T-helper 2 cell treated with Interferon-gamma antibody and Interleukin-4, amounts not matched to agents 5 μg/mL and 100 μg/mL, for 36 hours (primary cell): ENCODE measurements around the gene FAM221A.
"Not testable (repeated sequence)": the region's sequence is repeated elsewhere in the genome, so short reads cannot be mapped to it uniquely, and the experiment has no call there.

Experiments
- DNase-seq: peaks from one replicate; pipeline ENCODE4 v3.0.0; 2021; ENCODE audit warnings: low spot score
- H3K27ac Mint-ChIP-seq: one replicate; pipeline ENCODE4 v1.8.0; 2021; ENCODE audit warnings: mild to moderate bottlenecking, mixed read lengths
- H3K27me3 Mint-ChIP-seq: one replicate; pipeline ENCODE4 v1.8.0; 2021; ENCODE audit warnings: low read depth, mixed read lengths
- H3K36me3 Mint-ChIP-seq: one replicate; pipeline ENCODE4 v1.8.0; 2021; ENCODE audit warnings: low read depth, mixed read lengths
- H3K4me1 Mint-ChIP-seq: one replicate; pipeline ENCODE4 v1.8.0; 2021; ENCODE audit warnings: low read depth, mixed read lengths
- H3K4me3 Mint-ChIP-seq: one replicate; pipeline ENCODE4 v1.8.0; 2022; ENCODE audit warnings: mild to moderate bottlenecking, moderate library complexity, mixed read lengths
- H3K9me3 Mint-ChIP-seq: one replicate; pipeline ENCODE4 v1.8.0; 2021; ENCODE audit warnings: mixed read lengths

The FAM221A gene

DNA sequence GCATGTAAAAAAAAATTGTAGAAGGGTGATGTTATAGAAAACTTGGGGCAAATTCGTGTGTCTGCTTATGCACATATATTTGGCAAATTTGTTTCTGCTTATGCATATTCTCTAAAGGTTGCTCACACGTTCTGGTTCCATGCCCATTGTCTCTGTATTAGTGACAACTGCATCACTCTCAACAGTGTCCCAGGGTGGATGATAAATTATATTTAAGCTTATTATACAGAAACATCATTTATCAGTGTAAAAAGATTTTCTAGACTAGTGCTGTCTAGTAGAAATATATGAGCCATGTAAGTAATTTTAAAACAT lies 34.1 kb downstream of the FAM221A start:
- H3K27ac Mint-ChIP-seq = no peak overlapping the region
- H3K27me3 Mint-ChIP-seq = peaks cover 4% of the 10 kb centered on the region
- no peaks in the 10 kb centered on the region for H3K36me3 Mint-ChIP-seq
- DNase-seq = no peak
- no peak overlapping the region for H3K4me3 Mint-ChIP-seq
- H3K4me1 Mint-ChIP-seq = no peaks in the 10 kb centered on the region
- H3K9me3 Mint-ChIP-seq = no peaks in the 10 kb centered on the region

DNA sequence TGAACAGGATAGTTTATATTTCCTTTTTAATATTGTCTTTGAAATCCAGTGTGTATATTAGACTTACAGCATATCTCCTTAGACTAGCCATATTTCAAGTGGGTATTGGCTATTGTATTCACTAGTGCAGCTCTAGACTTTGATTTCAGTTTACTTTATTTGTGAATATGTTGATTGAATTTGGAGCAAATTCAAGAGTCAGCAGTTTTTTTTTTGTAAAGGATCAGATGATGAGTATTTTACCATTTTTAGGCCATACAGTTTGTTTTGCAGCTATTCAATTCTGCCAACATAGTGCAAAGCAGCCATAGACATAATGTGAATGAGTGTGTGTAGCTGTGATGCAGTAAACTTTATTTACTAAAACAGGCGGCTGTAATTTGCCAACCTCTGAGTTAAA lies 34.6 kb downstream of the FAM221A start:
- H3K4me3 Mint-ChIP-seq = no peak overlapping the region
- DNase-seq = no peak
- no peaks in the 10 kb centered on the region for H3K9me3 Mint-ChIP-seq
- H3K27ac Mint-ChIP-seq = no peak overlapping the region
- peaks cover 4% of the 10 kb centered on the region for H3K27me3 Mint-ChIP-seq
- no peaks in the 10 kb centered on the region for H3K36me3 Mint-ChIP-seq
- no peaks in the 10 kb centered on the region for H3K4me1 Mint-ChIP-seq

GRCh38 chr7:23715099-23715498 lies 35.1 kb downstream of the FAM221A start:
- Mint-ChIP-seq H3K36me3 (no peaks in the 10 kb centered on the region), H3K4me3 (no peak overlapping the region), H3K27me3 (peaks cover 4% of the 10 kb centered on the region), H3K9me3 (no peaks in the 10 kb centered on the region), H3K4me1 (no peaks in the 10 kb centered on the region), H3K27ac (no peak overlapping the region)
- DNase-seq = no peak

GRCh38 chr7:23717788-23718187 lies 37.8 kb downstream of the FAM221A start:
- peaks cover 2% of the 10 kb centered on the region for H3K4me1 Mint-ChIP-seq
- H3K4me3 Mint-ChIP-seq = no peak overlapping the region
- H3K9me3 Mint-ChIP-seq = no peaks in the 10 kb centered on the region
- H3K27me3 Mint-ChIP-seq = peaks cover 3% of the 10 kb centered on the region
- no peak for DNase-seq
- no peaks in the 10 kb centered on the region for H3K36me3 Mint-ChIP-seq
- H3K27ac Mint-ChIP-seq = no peak overlapping the region

GRCh38 chr7:23721456-23721855 lies 41.5 kb downstream of the FAM221A start:
- no peak for DNase-seq
- Mint-ChIP-seq H3K36me3 (no peaks in the 10 kb centered on the region), H3K9me3 (no peaks in the 10 kb centered on the region), H3K27ac (no peak overlapping the region), H3K4me3 (no peak overlapping the region), H3K4me1 (peaks cover 2% of the 10 kb centered on the region), H3K27me3 (peaks cover 3% of the 10 kb centered on the region)

DNA sequence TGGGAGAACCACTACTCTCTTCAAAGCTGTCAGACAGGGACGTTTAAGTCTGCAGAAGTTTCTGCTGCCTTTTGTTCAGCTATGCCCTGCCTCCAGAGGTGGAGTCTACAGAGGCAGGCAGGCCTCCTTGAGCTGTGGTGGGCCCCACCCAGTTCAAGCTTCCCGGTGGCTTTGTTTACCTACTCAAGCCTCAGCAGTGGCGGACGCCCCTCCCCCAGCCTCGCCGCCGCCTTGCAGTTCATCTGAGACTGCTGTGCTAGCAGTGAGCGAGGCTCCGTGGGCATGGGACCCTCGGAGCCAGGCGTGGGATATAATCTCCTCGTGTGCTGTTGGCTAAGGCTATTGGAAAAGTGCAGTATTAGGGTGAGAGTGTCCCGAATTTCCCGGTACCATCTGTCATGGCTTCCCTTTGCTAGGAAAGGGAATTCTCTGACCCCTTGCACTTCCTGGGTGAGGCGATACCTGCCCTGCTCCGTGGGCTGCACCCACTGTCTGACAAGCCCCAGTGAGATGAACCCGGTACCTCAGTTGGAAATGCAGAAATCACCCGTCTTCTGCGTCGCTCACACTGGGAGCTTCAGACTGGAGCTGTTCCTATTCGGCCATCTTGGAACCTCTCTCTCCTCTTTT lies 42.7 kb downstream of the FAM221A start:
- not testable (repeated sequence) for H3K9me3 Mint-ChIP-seq, H3K36me3 Mint-ChIP-seq, H3K27me3 Mint-ChIP-seq, H3K27ac Mint-ChIP-seq, H3K4me1 Mint-ChIP-seq, H3K4me3 Mint-ChIP-seq, DNase-seq

GRCh38 chr7:23724113-23724512 lies 44.1 kb downstream of the FAM221A start:
- H3K4me1 Mint-ChIP-seq, H3K27ac Mint-ChIP-seq, H3K27me3 Mint-ChIP-seq, DNase-seq, H3K9me3 Mint-ChIP-seq, H3K4me3 Mint-ChIP-seq, H3K36me3 Mint-ChIP-seq: not testable (repeated sequence)

- Mint-ChIP-seq H3K4me1 (no peaks in the 10 kb centered on the region), H3K27me3 (no peaks in the 10 kb centered on the region), H3K36me3 (no peaks in the 10 kb centered on the region), H3K27ac (no peak overlapping the region), H3K9me3 (peaks cover 25% of the 10 kb centered on the region), H3K4me3 (no peak overlapping the region)
- DNase-seq = no peak
Observed at GRCh38 chr7:23742051-23742450, 62.1 kb downstream of the FAM221A start.

DNA sequence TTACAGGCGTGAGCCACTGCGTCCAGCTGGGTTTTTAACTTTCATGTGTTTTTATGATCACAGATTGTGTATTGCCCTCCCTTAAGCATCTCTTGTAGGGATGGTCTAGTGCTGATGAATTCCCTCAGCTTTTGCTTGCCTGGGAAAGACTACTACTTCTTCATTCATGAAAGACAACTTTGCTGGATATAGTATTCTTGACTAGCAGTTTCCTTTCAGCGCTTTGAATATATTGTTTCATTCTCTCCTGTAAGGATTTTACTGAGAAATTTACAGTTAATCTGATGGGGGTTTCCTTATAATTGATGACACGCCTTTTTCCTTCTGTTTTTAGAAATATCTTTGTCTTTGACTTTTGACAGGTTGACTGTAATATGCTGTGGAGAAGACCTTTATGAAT lies 63.2 kb downstream of the FAM221A start:
- H3K27me3 Mint-ChIP-seq = no peaks in the 10 kb centered on the region
- DNase-seq = no peak
- no peaks in the 10 kb centered on the region for H3K36me3 Mint-ChIP-seq
- no peak overlapping the region for H3K27ac Mint-ChIP-seq
- peaks cover 25% of the 10 kb centered on the region for H3K9me3 Mint-ChIP-seq
- H3K4me1 Mint-ChIP-seq = no peaks in the 10 kb centered on the region
- H3K4me3 Mint-ChIP-seq = no peak overlapping the region

DNA sequence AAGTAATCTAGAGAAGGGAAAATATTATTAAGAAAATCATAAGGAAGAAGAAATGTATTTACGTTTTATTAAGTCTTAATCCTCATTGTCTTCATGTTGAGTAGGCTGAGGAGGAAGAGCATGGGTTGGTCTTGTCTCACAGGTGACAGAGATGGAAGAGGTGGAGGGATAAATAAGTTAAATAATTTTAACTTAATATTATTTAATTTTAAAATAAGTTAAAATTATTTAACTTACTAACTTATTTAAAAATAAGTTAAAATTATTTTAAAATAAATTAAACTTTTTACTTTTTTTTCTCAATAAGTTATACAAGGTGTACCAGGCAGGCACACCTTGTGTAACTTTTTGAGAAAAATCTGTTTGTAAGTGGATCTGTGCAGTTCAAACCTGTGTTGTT lies 66.6 kb downstream of the FAM221A start:
- no peak for DNase-seq
- peaks cover 22% of the 10 kb centered on the region for H3K9me3 Mint-ChIP-seq
- H3K4me3 Mint-ChIP-seq = no peak overlapping the region
- H3K27me3 Mint-ChIP-seq = no peaks in the 10 kb centered on the region
- H3K4me1 Mint-ChIP-seq = no peaks in the 10 kb centered on the region
- no peaks in the 10 kb centered on the region for H3K36me3 Mint-ChIP-seq
- no peak overlapping the region for H3K27ac Mint-ChIP-seq

DNA sequence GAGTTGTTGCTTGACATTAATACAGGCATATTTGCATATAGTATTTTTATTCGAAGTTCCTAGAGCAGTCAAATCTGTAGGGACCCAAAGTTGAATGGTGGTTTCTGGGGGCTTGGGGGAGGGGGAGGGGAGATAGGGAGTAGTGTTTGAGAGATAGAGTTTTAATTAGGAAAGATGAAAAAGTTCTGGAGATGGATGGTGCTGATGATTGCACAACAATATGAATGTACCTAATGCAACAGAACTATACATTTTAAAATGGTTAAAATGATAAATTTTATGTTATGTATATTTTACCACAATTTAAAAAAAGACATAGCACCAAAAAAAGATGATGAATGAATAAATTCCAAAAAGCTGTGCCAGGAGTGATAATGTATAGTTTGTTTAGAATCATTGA lies 71.9 kb downstream of the FAM221A start:
- Mint-ChIP-seq H3K27ac (no peak overlapping the region), H3K36me3 (no peaks in the 10 kb centered on the region), H3K4me3 (no peak overlapping the region), H3K4me1 (peaks cover 4% of the 10 kb centered on the region), H3K27me3 (no peaks in the 10 kb centered on the region), H3K9me3 (no peaks in the 10 kb centered on the region)
- DNase-seq = no peak
